ENCODE results near the gene RYR2. TPM values are rescaled to one million over a fixed set of nuclear protein-coding genes. Genes with fewer than 3 reads are reported as not detected.

Gene RYR2
- total RNA-seq, 1 donor from 2014 or later: 0.19 TPM

DNA sequence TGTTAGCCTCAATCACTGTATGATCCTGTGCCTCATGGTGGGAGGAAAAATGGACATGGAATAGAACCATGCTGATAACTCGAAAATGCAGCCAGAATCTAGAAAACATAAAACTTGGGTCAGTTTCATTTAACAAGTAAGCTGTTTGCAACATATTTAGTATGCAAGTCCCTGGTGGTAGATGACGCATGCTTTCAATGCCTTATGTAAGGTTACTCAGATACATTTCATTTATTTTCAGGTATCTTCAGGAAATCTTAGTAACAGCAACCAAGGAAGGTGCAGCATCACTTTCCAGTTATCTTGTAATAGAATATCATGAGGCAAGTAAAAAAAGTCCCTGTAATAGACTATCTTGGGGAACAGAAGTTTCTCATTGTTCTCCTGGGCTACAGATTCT lies 92.9 kb downstream of the RYR2 start:
- H3K9me3 Mint-ChIP-seq (ENCODE audit: low read depth): peaks cover 19% of the 10 kb centered on the region
- DNase-seq (ENCODE audit: low spot score, unreplicated experiment): no peak
- no peak overlapping the region for H3K27ac Mint-ChIP-seq
- no peaks in the 10 kb centered on the region for H3K4me1 Mint-ChIP-seq (ENCODE audit: low read depth)
- no peak overlapping the region for H3K4me3 Mint-ChIP-seq (ENCODE audit: low read depth)
- H3K27me3 Mint-ChIP-seq: no peaks in the 10 kb centered on the region
- TF ChIP-seq, protein P1, sequence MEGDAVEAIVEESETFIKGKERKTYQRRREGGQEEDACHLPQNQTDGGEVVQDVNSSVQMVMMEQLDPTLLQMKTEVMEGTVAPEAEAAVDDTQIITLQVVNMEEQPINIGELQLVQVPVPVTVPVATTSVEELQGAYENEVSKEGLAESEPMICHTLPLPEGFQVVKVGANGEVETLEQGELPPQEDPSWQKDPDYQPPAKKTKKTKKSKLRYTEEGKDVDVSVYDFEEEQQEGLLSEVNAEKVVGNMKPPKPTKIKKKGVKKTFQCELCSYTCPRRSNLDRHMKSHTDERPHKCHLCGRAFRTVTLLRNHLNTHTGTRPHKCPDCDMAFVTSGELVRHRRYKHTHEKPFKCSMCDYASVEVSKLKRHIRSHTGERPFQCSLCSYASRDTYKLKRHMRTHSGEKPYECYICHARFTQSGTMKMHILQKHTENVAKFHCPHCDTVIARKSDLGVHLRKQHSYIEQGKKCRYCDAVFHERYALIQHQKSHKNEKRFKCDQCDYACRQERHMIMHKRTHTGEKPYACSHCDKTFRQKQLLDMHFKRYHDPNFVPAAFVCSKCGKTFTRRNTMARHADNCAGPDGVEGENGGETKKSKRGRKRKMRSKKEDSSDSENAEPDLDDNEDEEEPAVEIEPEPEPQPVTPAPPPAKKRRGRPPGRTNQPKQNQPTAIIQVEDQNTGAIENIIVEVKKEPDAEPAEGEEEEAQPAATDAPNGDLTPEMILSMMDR (IDR thresholded peaks at IDR 0.05; ENCODE audit: unreplicated experiment): no peak
- peaks cover 1% of the 10 kb centered on the region for H3K36me3 Mint-ChIP-seq (ENCODE audit: insufficient read depth)

DNA sequence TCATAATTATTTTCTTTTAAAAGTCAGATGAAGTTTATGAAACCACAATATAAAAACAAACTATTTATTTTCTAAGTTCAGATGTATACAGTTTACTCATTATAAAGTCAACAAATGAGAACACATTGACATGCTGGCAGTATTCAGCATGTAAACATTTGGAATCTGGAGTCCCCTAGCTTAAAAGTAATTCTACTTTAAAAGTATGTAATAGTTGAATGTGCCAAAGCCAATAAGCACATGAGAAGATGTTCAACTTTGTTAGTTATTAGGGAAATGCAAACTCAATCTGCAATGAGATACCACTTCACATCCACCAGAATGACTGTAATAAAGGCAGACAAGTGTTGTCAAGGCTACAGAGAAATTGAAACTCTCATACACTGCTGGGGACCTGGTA lies 96.6 kb downstream of the RYR2 start:
- TF ChIP-seq, protein P1 (IDR thresholded peaks at IDR 0.05; ENCODE audit: unreplicated experiment): no peak
- Mint-ChIP-seq H3K36me3 (ENCODE audit: insufficient read depth) (no peaks in the 10 kb centered on the region), H3K9me3 (ENCODE audit: low read depth) (no peaks in the 10 kb centered on the region), H3K4me1 (ENCODE audit: low read depth) (no peaks in the 10 kb centered on the region), H3K4me3 (ENCODE audit: low read depth) (no peak overlapping the region), H3K27me3 (no peaks in the 10 kb centered on the region), H3K27ac (no peak overlapping the region)
- no peak for DNase-seq (ENCODE audit: low spot score, unreplicated experiment)

DNA sequence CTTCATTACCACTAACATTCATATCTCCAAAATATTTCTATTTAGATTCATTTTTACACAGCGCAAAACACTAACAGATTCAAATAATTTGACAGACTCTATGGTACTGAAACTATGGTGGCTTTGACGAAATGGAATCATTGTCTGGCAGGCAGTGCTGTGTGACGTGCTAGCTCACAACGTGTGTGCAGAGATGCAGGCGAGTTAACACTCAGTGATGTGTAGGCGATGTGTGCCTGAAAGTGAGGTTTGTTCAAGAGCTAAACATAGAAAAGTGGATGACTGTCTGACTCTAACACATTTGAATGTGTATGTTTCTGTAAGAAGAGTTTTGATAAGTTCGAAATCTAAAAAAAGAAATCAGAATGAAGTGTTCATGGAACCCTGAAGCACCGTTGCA lies 97.7 kb downstream of the RYR2 start:
- Mint-ChIP-seq H3K27me3 (no peaks in the 10 kb centered on the region), H3K4me3 (ENCODE audit: low read depth) (no peak overlapping the region), H3K9me3 (ENCODE audit: low read depth) (no peaks in the 10 kb centered on the region), H3K36me3 (ENCODE audit: insufficient read depth) (no peaks in the 10 kb centered on the region), H3K4me1 (ENCODE audit: low read depth) (no peaks in the 10 kb centered on the region), H3K27ac (no peak overlapping the region)
- DNase-seq (ENCODE audit: low spot score, unreplicated experiment): no peak
- TF ChIP-seq, protein P1 (IDR thresholded peaks at IDR 0.05; ENCODE audit: unreplicated experiment): no peak

DNA sequence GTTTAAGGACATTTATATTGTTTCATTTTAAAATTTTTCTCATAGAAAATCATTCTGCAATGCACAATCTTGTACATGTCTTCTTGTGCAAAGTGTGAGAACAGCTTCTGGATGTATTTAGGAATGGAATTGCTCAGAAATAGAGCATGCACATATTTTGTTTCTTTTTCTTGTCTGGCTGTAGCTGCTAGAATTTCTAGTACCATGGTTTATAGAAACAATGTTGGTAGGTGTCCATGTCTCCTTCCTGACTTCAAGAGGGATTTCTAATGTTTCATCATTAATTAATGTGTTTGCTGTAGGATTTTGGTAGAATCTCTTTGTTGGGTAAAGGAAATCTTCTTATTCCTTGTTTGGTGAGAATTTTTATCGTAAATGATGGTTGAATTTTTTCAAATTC lies 99.0 kb downstream of the RYR2 start:
- Mint-ChIP-seq H3K27me3 (no peaks in the 10 kb centered on the region), H3K36me3 (ENCODE audit: insufficient read depth) (no peaks in the 10 kb centered on the region), H3K27ac (no peak overlapping the region), H3K4me3 (ENCODE audit: low read depth) (no peak overlapping the region), H3K4me1 (ENCODE audit: low read depth) (no peaks in the 10 kb centered on the region), H3K9me3 (ENCODE audit: low read depth) (no peaks in the 10 kb centered on the region)
- TF ChIP-seq, protein P1 (IDR thresholded peaks at IDR 0.05; ENCODE audit: unreplicated experiment): no peak
- no peak for DNase-seq (ENCODE audit: low spot score, unreplicated experiment)

DNA sequence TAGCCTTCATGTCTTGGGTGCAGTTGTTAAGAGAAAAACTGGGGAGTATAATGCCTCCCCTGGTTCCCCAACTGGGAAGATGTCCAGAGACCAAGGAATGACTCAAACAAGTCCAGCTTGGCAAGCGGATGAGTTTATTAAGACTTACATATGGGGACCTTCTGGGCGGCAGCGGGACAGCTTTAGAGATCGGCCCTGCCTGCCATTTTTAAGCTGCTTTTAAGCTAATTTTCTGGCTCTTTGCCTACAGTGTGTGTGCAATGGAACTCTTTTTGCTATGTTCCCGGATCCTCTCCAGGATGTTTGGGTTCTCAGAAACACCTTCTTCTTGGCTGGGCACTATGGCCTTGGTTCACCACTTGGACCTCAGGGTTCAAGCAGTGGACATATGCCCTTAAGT lies 99.5 kb downstream of the RYR2 start:
- H3K27ac Mint-ChIP-seq: no peak overlapping the region
- H3K36me3 Mint-ChIP-seq (ENCODE audit: insufficient read depth): no peaks in the 10 kb centered on the region
- DNase-seq (ENCODE audit: low spot score, unreplicated experiment): no peak
- TF ChIP-seq, protein P1 (IDR thresholded peaks at IDR 0.05; ENCODE audit: unreplicated experiment): no peak
- H3K27me3 Mint-ChIP-seq: no peaks in the 10 kb centered on the region
- H3K9me3 Mint-ChIP-seq (ENCODE audit: low read depth): no peaks in the 10 kb centered on the region
- H3K4me3 Mint-ChIP-seq (ENCODE audit: low read depth): no peak overlapping the region
- no peaks in the 10 kb centered on the region for H3K4me1 Mint-ChIP-seq (ENCODE audit: low read depth)

Data from progenitor cell of endocrine pancreas (in vitro differentiated cells).